ENCODE data around the gene BLOC1S3. TPM values are rescaled to one million over a fixed set of nuclear protein-coding genes. Genes with fewer than 3 reads are reported as not detected.

BLOC1S3 gene
- total and polyA plus RNA-seq, 2 of the 13 experiments (the other 11 are each of a cell fraction or from before 2014, with no cell fraction given): 4.3 to 4.8 TPM

DNA sequence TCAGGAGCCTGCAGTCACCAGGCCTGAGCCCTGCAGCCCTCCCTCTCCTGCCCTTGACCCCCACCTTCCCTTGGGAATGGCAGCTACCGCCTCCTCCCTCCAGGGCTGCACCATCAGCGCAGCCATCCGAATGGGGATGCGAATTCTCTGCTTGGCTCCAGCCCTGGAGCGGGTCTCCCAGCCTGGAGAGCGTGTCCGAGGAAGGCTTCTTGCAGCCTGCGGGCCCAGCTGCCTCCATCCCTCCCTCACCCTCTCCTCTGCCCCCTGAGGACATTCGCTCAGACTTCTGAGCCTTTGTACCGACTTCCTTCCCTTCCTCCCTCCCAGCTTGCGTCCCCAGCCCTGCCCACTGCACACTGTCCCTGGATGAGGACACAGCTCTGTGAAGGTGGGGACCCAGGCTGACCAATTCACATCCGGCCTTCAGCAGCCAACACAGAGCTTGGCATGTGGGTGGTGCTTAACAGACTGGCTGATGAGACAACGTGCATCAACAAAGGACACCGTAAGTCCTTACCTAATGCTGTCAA, 11.8 kb upstream of the BLOC1S3 start (continued):
- no peak for TF ChIP-seq ZNF569 (CRISPR knock-in tag; IDR thresholded peaks at IDR 0.05; ENCODE audit: borderline replicate concordance)
- TF ChIP-seq EP300 (IDR thresholded peaks at IDR 0.05; ENCODE audit: low read depth in 2 of 2, low read length in 2 of 2): no peak
- peak; percentile 7; the same call in 1 of the 2 replicates for TF ChIP-seq EP300 (CRISPR knock-in tag; IDR thresholded peaks at IDR 0.05; ENCODE audit: borderline replicate concordance)
- no peak for TF ChIP-seq ZBTB42 (CRISPR knock-in tag; IDR thresholded peaks at IDR 0.05)
- no peak for TF ChIP-seq NR2F2 (IDR thresholded peaks at IDR 0.05; ENCODE audit: borderline replicate concordance, low read depth)
- TF ChIP-seq NFKBIZ (CRISPR knock-in tag; IDR thresholded peaks at IDR 0.05): no peak
- peak; percentile 32; the same call in 1 of the 2 replicates for TF ChIP-seq ZSCAN25 (CRISPR knock-in tag; IDR thresholded peaks at IDR 0.05)
- TF ChIP-seq, protein P1, sequence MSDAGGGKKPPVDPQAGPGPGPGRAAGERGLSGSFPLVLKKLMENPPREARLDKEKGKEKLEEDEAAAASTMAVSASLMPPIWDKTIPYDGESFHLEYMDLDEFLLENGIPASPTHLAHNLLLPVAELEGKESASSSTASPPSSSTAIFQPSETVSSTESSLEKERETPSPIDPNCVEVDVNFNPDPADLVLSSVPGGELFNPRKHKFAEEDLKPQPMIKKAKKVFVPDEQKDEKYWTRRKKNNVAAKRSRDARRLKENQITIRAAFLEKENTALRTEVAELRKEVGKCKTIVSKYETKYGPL (CRISPR knock-in tag; IDR thresholded peaks at IDR 0.05): no peak
- no peak for TF ChIP-seq ZNF775 (CRISPR knock-in tag; IDR thresholded peaks at IDR 0.05; ENCODE audit: borderline replicate concordance)
- no peak for TF ChIP-seq SNAI1 (CRISPR knock-in tag; IDR thresholded peaks at IDR 0.05; ENCODE audit: borderline replicate concordance)
- no peak for TF ChIP-seq TARDBP (CRISPR knock-in tag; IDR thresholded peaks at IDR 0.05)
- TF ChIP-seq, protein P2, sequence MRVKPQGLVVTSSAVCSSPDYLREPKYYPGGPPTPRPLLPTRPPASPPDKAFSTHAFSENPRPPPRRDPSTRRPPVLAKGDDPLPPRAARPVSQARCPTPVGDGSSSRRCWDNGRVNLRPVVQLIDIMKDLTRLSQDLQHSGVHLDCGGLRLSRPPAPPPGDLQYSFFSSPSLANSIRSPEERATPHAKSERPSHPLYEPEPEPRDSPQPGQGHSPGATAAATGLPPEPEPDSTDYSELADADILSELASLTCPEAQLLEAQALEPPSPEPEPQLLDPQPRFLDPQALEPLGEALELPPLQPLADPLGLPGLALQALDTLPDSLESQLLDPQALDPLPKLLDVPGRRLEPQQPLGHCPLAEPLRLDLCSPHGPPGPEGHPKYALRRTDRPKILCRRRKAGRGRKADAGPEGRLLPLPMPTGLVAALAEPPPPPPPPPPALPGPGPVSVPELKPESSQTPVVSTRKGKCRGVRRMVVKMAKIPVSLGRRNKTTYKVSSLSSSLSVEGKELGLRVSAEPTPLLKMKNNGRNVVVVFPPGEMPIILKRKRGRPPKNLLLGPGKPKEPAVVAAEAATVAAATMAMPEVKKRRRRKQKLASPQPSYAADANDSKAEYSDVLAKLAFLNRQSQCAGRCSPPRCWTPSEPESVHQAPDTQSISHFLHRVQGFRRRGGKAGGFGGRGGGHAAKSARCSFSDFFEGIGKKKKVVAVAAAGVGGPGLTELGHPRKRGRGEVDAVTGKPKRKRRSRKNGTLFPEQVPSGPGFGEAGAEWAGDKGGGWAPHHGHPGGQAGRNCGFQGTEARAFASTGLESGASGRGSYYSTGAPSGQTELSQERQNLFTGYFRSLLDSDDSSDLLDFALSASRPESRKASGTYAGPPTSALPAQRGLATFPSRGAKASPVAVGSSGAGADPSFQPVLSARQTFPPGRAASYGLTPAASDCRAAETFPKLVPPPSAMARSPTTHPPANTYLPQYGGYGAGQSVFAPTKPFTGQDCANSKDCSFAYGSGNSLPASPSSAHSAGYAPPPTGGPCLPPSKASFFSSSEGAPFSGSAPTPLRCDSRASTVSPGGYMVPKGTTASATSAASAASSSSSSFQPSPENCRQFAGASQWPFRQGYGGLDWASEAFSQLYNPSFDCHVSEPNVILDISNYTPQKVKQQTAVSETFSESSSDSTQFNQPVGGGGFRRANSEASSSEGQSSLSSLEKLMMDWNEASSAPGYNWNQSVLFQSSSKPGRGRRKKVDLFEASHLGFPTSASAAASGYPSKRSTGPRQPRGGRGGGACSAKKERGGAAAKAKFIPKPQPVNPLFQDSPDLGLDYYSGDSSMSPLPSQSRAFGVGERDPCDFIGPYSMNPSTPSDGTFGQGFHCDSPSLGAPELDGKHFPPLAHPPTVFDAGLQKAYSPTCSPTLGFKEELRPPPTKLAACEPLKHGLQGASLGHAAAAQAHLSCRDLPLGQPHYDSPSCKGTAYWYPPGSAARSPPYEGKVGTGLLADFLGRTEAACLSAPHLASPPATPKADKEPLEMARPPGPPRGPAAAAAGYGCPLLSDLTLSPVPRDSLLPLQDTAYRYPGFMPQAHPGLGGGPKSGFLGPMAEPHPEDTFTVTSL (CRISPR knock-in tag; IDR thresholded peaks at IDR 0.05; ENCODE audit: borderline replicate concordance): no peak
- no peak for TF ChIP-seq RFX1 (IDR thresholded peaks at IDR 0.05)
- TF ChIP-seq, protein P3, sequence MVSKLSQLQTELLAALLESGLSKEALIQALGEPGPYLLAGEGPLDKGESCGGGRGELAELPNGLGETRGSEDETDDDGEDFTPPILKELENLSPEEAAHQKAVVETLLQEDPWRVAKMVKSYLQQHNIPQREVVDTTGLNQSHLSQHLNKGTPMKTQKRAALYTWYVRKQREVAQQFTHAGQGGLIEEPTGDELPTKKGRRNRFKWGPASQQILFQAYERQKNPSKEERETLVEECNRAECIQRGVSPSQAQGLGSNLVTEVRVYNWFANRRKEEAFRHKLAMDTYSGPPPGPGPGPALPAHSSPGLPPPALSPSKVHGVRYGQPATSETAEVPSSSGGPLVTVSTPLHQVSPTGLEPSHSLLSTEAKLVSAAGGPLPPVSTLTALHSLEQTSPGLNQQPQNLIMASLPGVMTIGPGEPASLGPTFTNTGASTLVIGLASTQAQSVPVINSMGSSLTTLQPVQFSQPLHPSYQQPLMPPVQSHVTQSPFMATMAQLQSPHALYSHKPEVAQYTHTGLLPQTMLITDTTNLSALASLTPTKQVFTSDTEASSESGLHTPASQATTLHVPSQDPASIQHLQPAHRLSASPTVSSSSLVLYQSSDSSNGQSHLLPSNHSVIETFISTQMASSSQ (IDR thresholded peaks at IDR 0.05; ENCODE audit: low read depth): no peak
- TF ChIP-seq, protein P3 (CRISPR knock-in tag; IDR thresholded peaks at IDR 0.05; ENCODE audit: borderline replicate concordance): no peak
- no peak for TF ChIP-seq XBP1 (CRISPR knock-in tag; IDR thresholded peaks at IDR 0.05)
- TF ChIP-seq HMGA1 (CRISPR knock-in tag; conservative IDR thresholded peaks at IDR 0.05): no peak
- TF ChIP-seq, protein P4, sequence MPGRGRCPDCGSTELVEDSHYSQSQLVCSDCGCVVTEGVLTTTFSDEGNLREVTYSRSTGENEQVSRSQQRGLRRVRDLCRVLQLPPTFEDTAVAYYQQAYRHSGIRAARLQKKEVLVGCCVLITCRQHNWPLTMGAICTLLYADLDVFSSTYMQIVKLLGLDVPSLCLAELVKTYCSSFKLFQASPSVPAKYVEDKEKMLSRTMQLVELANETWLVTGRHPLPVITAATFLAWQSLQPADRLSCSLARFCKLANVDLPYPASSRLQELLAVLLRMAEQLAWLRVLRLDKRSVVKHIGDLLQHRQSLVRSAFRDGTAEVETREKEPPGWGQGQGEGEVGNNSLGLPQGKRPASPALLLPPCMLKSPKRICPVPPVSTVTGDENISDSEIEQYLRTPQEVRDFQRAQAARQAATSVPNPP (CRISPR knock-in tag; IDR thresholded peaks at IDR 0.05): no peak
- no peak for TF ChIP-seq ZNF619 (CRISPR knock-in tag; IDR thresholded peaks at IDR 0.05)
- no peak for TF ChIP-seq ZIK1 (CRISPR knock-in tag; IDR thresholded peaks at IDR 0.05; ENCODE audit: borderline replicate concordance, low read depth)

All from HepG2 (cell line).